ENCODE results near the gene KIAA1958.

KIAA1958 gene

GRCh38 chr9:112542593-112543292 is 56.1 kb downstream of the KIAA1958 start:
- TF ChIP-seq CTCF (IDR thresholded peaks at IDR 0.05; ENCODE audit: low read depth, low read length, missing control alignments) = no peak
- H3K4me3 ChIP-seq (replicated peaks; ENCODE audit: low read depth, low read length) = no peak overlapping the region
- DNase-seq (ENCODE audit: extremely low read depth, low read depth) = no peak

GRCh38 chr9:112544477-112544876 is 57.9 kb downstream of the KIAA1958 start:
- TF ChIP-seq CTCF (IDR thresholded peaks at IDR 0.05; ENCODE audit: low read depth, low read length, missing control alignments) = no peak
- no peak overlapping the region for H3K4me3 ChIP-seq (replicated peaks; ENCODE audit: low read depth, low read length)
- DNase-seq (ENCODE audit: extremely low read depth, low read depth) = no peak

GRCh38 chr9:112545237-112545636 is 58.6 kb downstream of the KIAA1958 start:
- TF ChIP-seq CTCF (IDR thresholded peaks at IDR 0.05; ENCODE audit: low read depth, low read length, missing control alignments) = no peak
- H3K4me3 ChIP-seq (replicated peaks; ENCODE audit: low read depth, low read length) = no peak overlapping the region
- DNase-seq (ENCODE audit: extremely low read depth, low read depth) = no peak

GRCh38 chr9:112546149-112547012 is 59.8 kb downstream of the KIAA1958 start:
- no peak overlapping the region for H3K4me3 ChIP-seq (replicated peaks; ENCODE audit: low read depth, low read length)
- DNase-seq (ENCODE audit: extremely low read depth, low read depth) = no peak
- TF ChIP-seq CTCF (IDR thresholded peaks at IDR 0.05; ENCODE audit: low read depth, low read length, missing control alignments) = no peak

- no peak overlapping the region for H3K4me3 ChIP-seq (replicated peaks; ENCODE audit: low read depth, low read length)
- no peak for DNase-seq (ENCODE audit: extremely low read depth, low read depth)
- no peak for TF ChIP-seq CTCF (IDR thresholded peaks at IDR 0.05; ENCODE audit: low read depth, low read length, missing control alignments)
Measured at GRCh38 chr9:112548051-112548440, 61.4 kb downstream of the KIAA1958 start.

- no peak overlapping the region for H3K4me3 ChIP-seq (replicated peaks; ENCODE audit: low read depth, low read length)
- no peak for TF ChIP-seq CTCF (IDR thresholded peaks at IDR 0.05; ENCODE audit: low read depth, low read length, missing control alignments)
- no peak for DNase-seq (ENCODE audit: extremely low read depth, low read depth)
Measured at GRCh38 chr9:112548836-112549595, 62.4 kb downstream of the KIAA1958 start.
